ACC112 (cell line): Measurements from ENCODE around the gene MATN4.
"Not testable (repeated sequence)": the region's sequence is repeated elsewhere in the genome, so short reads cannot be mapped to it uniquely, and the experiment has no call there.

Experiments used
- H2AFZ ChIP-seq: fragments of 200-600 bp; sonication (generic); one replicate; pipeline ENCODE4 v1.6.0; 2017; ENCODE audit warnings: antibody characterized with exemption, low read length; ENCODE audit not compliant: unreplicated experiment
- H3K27ac ChIP-seq: fragments of 200-600 bp; sonication (generic); 2 replicates; pipeline ENCODE4 v1.5.1; 2014; ENCODE audit warnings: low read depth, mild to moderate bottlenecking, antibody characterized with exemption, low read length, moderate library complexity
- H3K27me3 ChIP-seq: fragments of 200-600 bp; sonication (generic); 2 replicates; pipeline ENCODE4 v1.6.1; 2014; ENCODE audit warnings: mild to moderate bottlenecking, antibody characterized with exemption, low read length, moderate library complexity, mixed read lengths; ENCODE audit not compliant: insufficient read depth
- H3K36me3 ChIP-seq: fragments of 200-600 bp; sonication (generic); 2 replicates; pipeline ENCODE4 v1.6.1; 2016; ENCODE audit warnings: mild to moderate bottlenecking, antibody characterized with exemption, low read length, moderate library complexity, mixed read lengths; ENCODE audit not compliant: insufficient read depth
- H3K4me1 ChIP-seq: fragments of 200-600 bp; sonication (generic); one replicate; pipeline ENCODE4 v1.6.1; 2016; ENCODE audit warnings: low read length, mixed read lengths; ENCODE audit not compliant: insufficient read depth, unreplicated experiment, control insufficient read depth
- H3K4me3 ChIP-seq: fragments of 200-600 bp; sonication (generic); 2 replicates; pipeline ENCODE4 v1.5.1; 2014; ENCODE audit warnings: mild to moderate bottlenecking, low read depth, low read length
- H3K79me2 ChIP-seq: fragments of 200-600 bp; sonication (generic); one replicate; pipeline ENCODE4 v1.6.0; 2016; ENCODE audit warnings: low read length; ENCODE audit not compliant: control insufficient read depth, unreplicated experiment, insufficient read depth

The MATN4 gene

GRCh38 chr20:45308117-45308778 is at the start of gene MATN4:
MATN4 (minus strand) TSS chr20:45308299; CDS start chr20:45305582, 2,717 bp downstream.
- Histone ChIP-seq H3K36me3 (no peaks in the 10 kb centered on the region), H3K79me2 (no peaks in the 10 kb centered on the region), H3K27me3 (peaks cover 17% of the 10 kb centered on the region), H3K4me3 (no peak within 1 kb of the TSS), H3K4me1 (peaks cover 3% of the 10 kb centered on the region), H3K27ac (no peak within 1 kb of the TSS), H2AFZ (no peak within 1 kb of the TSS)

GRCh38 chr20:45355209-45356084 is 47.3 kb upstream of the MATN4 start:
- no peaks in the 10 kb centered on the region for H3K27me3 ChIP-seq
- H3K4me3 ChIP-seq: peak overlapping the region; percentile 12
- peaks cover 52% of the 10 kb centered on the region for H3K4me1 ChIP-seq
- no peaks in the 10 kb centered on the region for H3K79me2 ChIP-seq
- H3K27ac ChIP-seq: peak overlapping the region; percentile 55
- H3K36me3 ChIP-seq: no peaks in the 10 kb centered on the region
- no peak overlapping the region for H2AFZ ChIP-seq

- Histone ChIP-seq H3K27me3 (no peaks in the 10 kb centered on the region), H3K79me2 (no peaks in the 10 kb centered on the region), H3K36me3 (no peaks in the 10 kb centered on the region), H3K4me3 (peak overlapping the region; percentile 12), H3K27ac (peak overlapping the region; percentile 55), H2AFZ (no peak overlapping the region), H3K4me1 (peaks cover 44% of the 10 kb centered on the region)
Observed at GRCh38 chr20:45354423-45355208, 46.5 kb upstream of the MATN4 start.

GRCh38 chr20:45353746-45354145 is 45.6 kb upstream of the MATN4 start:
- Histone ChIP-seq H3K36me3 (no peaks in the 10 kb centered on the region), H2AFZ (no peak overlapping the region), H3K27me3 (no peaks in the 10 kb centered on the region), H3K4me1 (peaks cover 36% of the 10 kb centered on the region), H3K79me2 (no peaks in the 10 kb centered on the region), H3K4me3 (no peak overlapping the region), H3K27ac (no peak overlapping the region)

- H3K79me2 ChIP-seq: peaks cover 5% of the 10 kb centered on the region
- H3K36me3 ChIP-seq: no peaks in the 10 kb centered on the region
- H3K27ac ChIP-seq: no peak overlapping the region
- H3K4me3 ChIP-seq: no peak overlapping the region
- H2AFZ ChIP-seq: no peak overlapping the region
- H3K27me3 ChIP-seq: no peaks in the 10 kb centered on the region
- peaks cover 29% of the 10 kb centered on the region for H3K4me1 ChIP-seq
Observed at GRCh38 chr20:45352729-45353128, 44.6 kb upstream of the MATN4 start.

- H2AFZ ChIP-seq, H3K27me3 ChIP-seq, H3K27ac ChIP-seq, H3K36me3 ChIP-seq, H3K4me3 ChIP-seq: not testable (repeated sequence)
- peaks cover 24% of the 10 kb centered on the region for H3K79me2 ChIP-seq
- H3K4me1 ChIP-seq: peaks cover 29% of the 10 kb centered on the region
Observed at GRCh38 chr20:45350795-45351194, 42.7 kb upstream of the MATN4 start.

GRCh38 chr20:45350217-45350616 is 42.1 kb upstream of the MATN4 start:
- no peaks in the 10 kb centered on the region for H3K36me3 ChIP-seq
- H2AFZ ChIP-seq: no peak overlapping the region
- H3K4me1 ChIP-seq: peaks cover 29% of the 10 kb centered on the region

GRCh38 chr20:45347936-45348778 is 40.1 kb upstream of the MATN4 start, which contains the start of gene SDC4:
SDC4 (minus strand) TSS chr20:45348424; CDS start chr20:45348384, 40 bp downstream.
- peak within 1 kb of the TSS; percentile 84 for H3K4me3 ChIP-seq
- H3K79me2 ChIP-seq: peaks cover 48% of the 10 kb centered on the region
- H3K27ac ChIP-seq: peak within 1 kb of the TSS; percentile 85
- no peaks in the 10 kb centered on the region for H3K36me3 ChIP-seq
- peaks cover 38% of the 10 kb centered on the region for H3K4me1 ChIP-seq
- H3K27me3 ChIP-seq: no peaks in the 10 kb centered on the region
- no peak within 1 kb of the TSS for H2AFZ ChIP-seq

More at GRCh38 chr20:45350217-45350616, 42.1 kb upstream of the MATN4 start:
- no peak overlapping the region for H3K27ac ChIP-seq
- no peak overlapping the region for H3K4me3 ChIP-seq
- H3K27me3 ChIP-seq: no peaks in the 10 kb centered on the region
- H3K79me2 ChIP-seq: peaks cover 30% of the 10 kb centered on the region

- H3K27me3 ChIP-seq: no peaks in the 10 kb centered on the region
- peaks cover 55% of the 10 kb centered on the region for H3K79me2 ChIP-seq
- H2AFZ ChIP-seq: no peak overlapping the region
- H3K36me3 ChIP-seq: no peaks in the 10 kb centered on the region
- peak overlapping the region; percentile 85 for H3K27ac ChIP-seq
- peaks cover 45% of the 10 kb centered on the region for H3K4me1 ChIP-seq
- peak overlapping the region; percentile 84 for H3K4me3 ChIP-seq
Observed at GRCh38 chr20:45347297-45347935, 39.3 kb upstream of the MATN4 start.
